Jurkat, Clone E6-1 (cell line): ENCODE results near the gene FRMD8.

Source experiments
- DNase-seq: peaks from one replicate; pipeline ENCODE4 v3.0.0-alpha.2; 2011; ENCODE audit warnings: low read depth, low spot score
- H3K4me3 ChIP-seq: 2 replicates; pipeline ENCODE4 v1.5.1; 2011; ENCODE audit warnings: mild to moderate bottlenecking, low read length, control low read depth, moderate library complexity

FRMD8 gene

DNA sequence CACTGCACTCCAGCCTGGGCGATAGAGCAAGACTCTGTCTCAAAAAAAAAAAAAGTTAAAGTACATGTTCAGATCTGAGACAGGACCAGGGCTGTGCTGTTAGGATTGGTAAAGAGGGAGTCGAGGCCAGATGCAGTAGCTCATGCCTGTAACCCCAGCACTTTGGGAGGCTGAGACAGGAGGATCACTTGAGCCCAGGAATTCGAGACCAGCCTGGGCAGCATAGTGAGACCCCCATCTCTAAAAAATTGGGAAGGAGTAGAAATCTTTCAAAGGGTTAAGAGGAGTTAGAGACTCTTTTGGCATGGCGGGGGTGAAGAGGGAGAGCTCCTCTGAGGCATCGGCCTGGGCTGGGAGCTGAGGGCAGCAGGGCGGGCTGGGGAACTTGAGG, 15.8 kb upstream of the FRMD8 start:
- DNase-seq = no peak
- no peak overlapping the region for H3K4me3 ChIP-seq

DNA sequence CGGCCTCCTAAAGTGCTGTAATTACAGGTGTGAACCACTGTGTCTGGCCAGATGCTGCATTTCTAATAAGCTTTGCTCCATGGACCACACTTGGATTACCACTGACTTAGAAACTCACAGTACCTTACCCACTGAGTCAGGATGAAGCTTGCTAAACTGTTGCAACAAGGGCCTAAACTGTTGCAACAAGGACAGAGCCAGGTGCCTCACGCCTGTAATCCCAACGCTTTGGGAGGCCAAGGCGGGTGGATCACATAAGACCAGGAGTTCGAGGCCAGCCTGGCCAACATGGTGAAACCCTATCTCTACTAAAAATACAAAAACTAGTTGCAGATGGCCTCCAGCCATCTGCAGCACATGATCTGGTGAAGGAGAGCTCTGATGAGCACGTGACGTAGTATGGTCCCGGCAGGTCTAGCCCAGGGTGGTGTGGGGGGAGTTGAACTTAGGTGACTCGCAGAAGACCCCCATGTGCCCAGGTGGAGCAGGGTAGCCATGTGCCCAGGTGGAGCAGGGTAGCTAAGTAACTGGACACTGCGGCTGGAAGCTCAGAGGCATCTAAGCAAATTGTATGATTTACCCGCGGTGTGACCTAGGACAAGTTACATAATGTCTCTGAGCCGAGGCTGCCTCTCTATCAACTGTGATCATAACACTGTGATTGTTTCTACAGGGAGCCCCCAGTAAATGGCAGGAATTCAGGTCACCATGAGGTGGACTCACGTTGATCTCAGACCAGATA, 12.4 kb upstream of the FRMD8 start:
- no peak for DNase-seq
- H3K4me3 ChIP-seq = no peak overlapping the region

DNA sequence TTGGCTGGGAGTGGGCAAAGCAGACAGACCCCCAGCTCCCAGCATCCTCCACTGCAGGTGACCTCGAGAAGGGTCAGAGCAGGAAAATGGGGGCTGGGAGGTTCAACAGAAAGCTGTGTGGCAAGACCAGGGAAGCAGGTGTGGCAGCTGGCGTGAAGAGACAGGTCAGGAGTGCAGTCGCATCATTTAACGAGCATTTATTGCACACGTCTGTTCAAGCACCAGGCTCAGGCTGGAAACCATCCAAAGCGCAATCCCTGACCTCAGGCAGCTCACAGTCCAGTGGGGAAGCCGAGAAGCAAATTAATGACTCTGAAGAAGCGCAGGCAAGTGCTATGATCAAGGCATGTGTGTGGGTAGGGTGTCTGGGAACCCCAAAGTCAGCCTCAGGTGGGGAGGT, 11.4 kb upstream of the FRMD8 start:
- H3K4me3 ChIP-seq = no peak overlapping the region
- no peak for DNase-seq

DNA sequence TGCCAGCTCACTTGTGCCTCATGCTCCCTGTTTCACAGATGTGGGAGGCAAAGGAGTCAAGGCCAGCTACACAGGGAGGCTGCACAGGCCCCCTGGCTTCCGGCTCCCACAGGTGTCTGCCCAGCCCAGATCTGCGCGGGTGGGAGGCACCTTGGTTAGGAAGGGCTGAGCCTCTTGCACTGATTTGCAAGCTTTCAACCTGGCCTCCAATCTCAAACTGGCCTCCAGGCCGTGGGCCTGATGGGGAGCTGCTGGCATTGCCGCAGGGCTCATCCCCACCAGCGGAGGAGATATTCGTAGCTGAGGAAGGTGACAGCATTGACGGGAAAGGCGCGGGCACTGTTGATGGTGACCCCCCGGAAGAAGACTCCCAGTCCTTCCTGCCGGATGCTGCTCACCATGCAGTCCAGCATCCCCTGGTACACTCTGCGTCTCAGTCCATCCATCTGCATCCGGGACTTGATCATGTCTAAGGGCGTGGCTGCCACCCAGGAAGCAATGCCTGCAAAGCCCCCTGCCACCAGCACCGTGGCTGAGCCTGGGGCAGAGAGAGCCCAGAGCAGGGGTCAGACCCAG, 10.2 kb upstream of the FRMD8 start:
- no peak for DNase-seq
- no peak overlapping the region for H3K4me3 ChIP-seq

DNA sequence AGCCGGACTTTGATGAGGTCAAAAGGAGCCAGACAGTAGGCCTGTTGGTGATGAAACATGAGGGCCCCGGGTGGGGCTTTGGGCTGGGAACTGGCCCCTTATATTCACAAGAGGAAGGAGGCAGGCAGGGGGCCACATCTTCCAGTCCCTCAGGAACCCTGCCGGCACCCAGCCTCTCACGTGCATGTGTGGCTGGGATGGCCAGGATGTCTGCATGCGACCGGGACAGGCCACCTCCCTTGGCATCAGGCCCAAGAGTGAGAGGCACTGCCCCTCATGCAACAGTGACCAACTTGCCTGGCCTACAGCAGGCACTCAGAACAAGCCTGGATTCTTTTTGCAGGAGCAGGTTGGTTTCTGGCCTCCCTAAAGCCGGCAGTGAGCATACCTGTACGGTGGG, 9.4 kb upstream of the FRMD8 start:
- no peak for DNase-seq
- no peak overlapping the region for H3K4me3 ChIP-seq

DNA sequence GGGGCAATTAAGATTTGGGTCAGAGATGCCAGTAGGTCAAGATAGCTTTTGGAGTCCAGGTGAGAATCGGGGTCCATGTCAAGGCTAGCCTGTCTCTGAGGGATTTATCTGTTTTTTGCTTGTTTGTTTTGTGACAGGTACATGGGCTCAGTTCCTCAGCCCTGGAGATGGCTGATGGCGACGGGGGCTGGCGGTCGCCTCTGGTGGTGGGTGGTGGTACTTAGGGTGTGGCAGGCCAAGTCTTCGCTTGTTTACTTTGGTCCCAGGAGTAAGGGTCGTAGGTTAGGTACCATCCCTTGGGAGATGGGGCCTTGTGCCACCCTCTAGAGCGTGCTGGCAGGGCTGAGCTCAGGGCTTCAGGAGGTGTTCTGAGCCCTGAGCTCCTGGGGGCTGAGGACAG, 8.7 kb upstream of the FRMD8 start:
- DNase-seq = no peak
- no peak overlapping the region for H3K4me3 ChIP-seq

DNA sequence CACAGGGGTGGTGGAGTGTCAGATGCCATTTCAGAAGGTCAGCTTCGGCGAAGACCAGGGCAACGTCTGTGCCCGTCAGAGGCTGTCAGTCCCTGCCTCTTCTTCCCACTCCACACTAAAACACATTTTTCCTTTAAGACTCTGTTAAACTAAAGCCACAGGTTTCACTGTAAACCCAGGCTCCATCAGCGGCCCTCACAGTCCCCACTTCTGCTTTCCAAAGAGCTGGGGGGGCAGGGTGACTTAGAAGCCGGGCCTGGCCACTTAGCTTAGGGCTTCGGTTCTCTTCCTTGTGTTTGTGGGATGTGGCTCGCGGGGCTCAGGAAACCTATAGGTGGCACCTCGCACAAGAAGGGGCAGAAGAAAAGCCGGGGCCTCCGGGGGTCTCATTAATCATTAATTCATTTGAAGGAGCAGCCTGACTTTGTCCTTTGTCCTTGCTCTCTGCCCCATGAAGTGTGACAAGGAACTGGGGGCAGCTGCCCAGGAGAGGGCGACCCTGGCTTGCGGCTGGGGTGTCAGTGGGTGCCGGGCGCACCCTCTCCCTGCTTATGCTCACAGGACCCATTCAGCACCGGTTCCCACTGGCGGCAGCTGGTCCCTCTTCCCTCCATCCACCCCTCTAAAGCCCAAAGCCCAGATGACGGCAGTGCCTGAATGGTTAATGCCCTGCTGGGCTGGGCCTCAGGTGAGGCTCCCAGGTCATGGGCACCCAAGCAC, 8.1 kb upstream of the FRMD8 start:
- DNase-seq = no peak
- no peak overlapping the region for H3K4me3 ChIP-seq

DNA sequence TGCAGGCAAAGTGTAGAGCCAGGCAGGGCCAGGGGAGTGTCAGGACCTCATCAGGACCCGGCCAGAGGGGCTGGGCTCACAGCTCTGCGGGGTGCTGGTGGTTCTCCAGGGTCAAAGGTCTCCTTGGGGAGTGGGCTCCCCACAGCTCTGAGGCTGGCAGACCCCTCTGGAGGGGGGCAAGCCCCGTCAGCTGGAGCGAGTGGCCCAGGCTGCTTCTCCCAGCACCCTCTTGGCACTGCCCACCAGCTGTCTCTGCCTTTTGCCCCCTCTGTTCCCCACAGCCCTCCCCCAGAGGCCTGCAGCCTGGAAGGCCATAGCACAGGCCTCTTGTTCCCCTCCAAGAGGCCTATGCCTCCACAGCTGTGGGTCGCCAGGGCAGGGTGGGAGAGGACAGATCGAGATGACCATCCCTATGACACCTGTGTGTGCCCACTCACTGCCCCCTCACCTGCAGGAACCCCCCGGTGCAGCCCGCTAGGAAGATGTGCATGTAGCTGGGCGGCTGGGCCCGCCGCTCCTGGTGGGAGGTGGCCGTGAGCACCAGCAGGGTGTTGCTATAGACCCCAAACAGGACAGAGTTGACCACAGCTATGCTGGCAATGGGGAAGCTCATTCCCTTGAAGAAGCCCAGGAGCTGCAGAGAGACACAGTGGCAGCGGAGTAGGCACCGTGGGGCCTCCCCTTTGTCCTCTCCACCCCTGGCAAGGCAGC, 7.4 kb upstream of the FRMD8 start:
- no peak overlapping the region for H3K4me3 ChIP-seq
- DNase-seq = no peak

DNA sequence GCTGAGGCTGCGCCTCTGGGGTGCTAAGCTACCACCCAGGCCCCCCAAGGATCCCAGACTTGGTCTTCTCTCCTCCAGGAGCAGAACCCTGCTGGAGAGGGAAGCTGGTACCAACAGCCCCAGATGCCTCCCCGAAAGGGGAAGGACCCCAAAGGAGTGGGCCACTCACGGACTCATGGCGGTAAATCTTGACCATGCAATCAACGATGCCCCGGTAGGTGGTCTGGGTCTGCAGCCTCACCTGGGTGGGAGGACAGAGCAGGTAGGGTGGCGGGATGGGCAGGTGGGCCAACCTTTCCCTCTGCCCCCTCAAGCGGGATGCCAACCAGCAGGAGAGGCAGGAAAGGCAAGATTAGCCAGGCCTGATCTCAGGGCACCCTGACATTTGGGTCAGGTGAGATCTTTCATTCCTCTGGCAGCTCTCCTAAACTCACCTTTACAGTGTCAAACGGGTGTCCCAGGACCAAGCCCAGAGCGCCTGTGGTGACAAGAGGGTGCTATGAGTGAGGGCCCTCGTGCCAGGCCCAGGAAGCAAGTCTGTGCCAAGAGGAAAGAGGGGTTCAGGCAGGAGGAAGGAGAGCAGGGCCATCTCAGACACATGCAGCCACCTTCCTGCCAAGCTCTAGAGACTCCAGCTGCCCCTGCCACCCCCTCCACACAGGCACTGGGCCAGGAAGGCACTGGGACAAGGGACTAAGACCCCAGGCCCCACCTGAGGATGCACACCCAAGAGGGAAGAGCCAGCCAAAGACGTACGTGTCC, 6.6 kb upstream of the FRMD8 start:
- H3K4me3 ChIP-seq = no peak overlapping the region

DNA sequence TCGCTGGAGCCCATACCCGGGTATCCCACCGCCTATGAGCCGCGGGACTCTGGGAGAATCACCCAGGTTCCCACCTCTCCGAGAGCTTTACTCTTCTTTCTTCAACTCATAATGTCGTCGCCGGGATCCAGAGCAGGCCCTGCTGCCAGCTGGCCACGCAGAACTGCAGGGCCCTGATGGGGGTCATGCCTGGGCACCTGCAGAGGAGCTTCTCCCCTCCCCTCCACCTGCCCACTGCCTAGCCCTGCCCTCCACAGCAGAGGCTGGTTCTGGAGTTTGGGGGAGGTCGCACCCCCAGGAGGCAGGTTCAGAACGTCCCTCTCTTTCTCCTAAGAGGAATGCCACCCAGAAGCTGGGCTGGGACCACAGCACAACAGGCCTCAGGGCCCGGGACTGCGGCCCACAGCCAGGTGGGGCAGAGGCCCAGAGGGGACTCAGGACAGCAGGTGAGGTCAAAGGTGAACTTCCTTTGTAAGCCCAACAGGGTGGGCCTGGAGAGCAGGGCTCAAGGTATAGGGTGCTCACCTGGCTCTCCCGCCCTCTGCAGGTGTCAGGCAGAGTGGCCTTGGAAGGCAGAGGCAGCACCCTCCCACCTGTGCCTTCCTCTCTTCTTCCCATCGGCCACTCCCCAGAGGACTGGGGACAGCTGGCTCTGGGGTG, 5.8 kb upstream of the FRMD8 start:
- H3K4me3 ChIP-seq = no peak overlapping the region
- DNase-seq = no peak

More for the DNA sequence above, 6.6 kb upstream of the FRMD8 start:
- no peak for DNase-seq

DNA sequence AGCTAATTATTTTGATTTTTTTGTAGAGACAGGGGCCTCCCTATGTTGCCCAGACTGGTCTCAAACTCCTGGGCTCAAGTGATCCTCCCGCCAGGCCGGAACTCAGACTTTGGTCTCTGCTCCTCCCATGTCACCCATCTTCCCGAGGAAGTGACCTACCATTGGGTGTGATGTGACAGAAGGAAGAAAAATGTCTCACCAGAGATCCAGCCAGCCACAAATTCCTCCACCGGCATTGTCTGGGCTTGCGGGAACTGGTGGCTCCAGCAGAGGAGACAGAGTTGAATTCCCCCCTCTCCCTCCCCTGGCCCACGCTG, 4.8 kb upstream of the FRMD8 start:
- H3K4me3 ChIP-seq = peak overlapping the region; percentile 80
- peak; percentile 33 for DNase-seq

DNA sequence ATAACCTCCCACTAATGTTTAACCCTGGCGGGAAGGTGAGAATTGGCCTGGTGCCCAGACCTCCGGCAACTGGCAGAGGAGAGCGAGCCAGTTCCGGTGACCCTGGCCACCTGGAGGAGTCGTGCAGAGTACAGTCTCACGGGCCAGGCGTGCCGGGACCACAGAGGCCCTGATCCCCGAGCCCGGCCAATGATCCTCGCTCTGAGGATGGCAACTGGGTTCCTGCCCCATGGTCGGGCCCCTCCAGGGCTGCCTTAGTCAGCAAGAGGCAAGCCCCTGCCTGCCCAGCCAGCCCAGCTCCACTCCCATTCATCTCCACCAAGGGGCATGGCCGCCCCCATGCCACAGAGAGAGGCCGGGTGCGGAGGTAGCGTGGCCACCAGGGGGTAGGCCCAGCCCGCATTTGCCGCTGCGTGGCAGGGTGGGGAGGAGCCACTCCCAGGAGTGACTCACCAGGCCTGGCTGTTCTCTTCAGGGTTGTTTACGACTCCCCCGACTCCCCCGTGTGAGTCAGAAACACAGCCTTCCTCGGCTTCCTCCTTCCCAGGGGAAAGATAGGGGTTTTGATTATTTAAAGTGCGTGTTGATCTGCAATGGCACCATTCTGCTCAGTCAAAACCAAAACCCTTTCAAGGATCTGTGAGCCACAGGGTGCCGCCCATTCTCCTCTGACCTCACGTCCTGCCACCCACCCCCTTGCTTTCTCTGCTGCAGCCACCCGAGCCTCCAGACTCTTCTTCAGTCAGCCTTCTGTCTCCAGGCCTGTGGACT, 4.2 kb upstream of the FRMD8 start, which contains the start of gene SLC25A45:
Gene SLC25A45 (minus strand): TSS at position 614 of the 771 bp plus-strand sequence. CDS start 695 bp downstream, outside the sequence.
- peak within 1 kb of the TSS; percentile 80 for H3K4me3 ChIP-seq
- peak; percentile 79 for DNase-seq

DNA sequence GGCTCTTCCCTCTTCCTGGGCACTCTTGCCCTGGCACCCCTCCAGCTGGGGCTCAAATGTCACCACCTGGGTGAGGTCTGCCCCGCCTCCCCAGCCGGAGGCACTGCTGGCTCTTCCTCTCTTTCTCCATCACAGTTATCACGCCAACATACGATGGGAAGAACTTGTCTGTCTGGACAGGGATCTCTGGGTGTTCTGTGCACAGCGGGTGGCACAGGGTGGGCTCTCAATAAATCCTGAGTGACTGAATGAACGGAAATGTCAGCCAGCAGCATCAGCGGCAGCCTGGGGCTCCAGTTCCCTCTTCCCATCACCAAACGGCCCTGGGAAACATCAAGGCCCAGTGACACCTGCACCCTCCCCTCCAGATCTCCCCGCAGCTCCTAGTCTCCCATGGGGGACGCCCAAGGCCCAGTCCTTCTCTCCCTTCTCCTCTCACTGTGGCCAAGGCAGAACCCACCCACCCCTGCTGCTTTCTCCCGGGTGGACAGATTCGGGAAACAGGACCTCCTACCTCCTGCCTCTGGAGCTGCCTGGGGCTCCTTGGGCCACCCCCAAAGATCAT, 3.6 kb upstream of the FRMD8 start:
- DNase-seq = no peak
- peak overlapping the region; percentile 80 for H3K4me3 ChIP-seq

DNA sequence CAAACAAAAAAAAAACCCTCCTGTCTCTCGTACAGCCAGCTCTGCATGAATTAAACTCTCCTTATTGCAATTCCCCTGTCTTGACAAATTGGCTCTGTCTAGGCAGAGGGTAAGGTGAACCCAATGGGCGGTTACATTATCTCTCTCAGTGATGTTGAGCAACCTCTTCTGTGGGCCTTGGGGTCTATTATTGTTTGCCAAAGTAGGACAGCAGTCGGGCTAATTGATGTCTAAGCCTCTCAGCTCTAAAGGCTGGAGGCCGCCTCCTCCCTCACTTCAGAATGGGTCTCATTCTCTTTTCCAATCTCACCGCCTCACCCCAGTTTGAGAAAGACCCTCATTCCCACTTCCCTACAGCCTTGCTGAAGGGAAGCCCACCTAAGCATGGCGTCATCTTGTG, 2.7 kb upstream of the FRMD8 start:
- no peak for DNase-seq
- no peak overlapping the region for H3K4me3 ChIP-seq

DNA sequence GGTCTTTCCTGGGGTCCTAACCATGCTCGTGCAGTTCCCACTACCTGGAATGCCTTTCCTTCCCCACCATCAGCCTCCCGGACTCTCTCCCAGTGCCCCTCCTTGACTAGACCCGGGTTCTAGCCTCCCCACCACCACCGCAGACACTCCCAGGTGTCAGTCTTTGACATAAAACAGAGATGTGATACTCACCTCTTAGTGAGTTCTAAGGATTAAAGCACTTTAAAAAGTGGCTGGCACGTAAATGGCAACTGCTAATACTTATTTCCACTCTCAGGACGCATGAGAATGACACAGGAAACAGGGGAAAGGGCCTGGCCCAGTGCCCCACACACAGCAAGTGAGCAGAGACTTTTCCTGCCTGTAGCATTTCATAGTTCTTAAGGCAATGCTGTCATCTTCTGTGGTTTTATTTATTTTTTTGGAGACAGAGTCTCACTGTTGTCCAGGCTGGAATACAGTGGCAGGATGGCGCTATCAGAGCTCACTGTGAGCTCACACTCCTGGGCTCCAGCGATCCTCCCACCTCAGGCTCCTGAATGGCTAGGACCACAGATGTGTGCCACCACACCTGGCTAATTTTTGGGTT, 2.0 kb upstream of the FRMD8 start:
- no peak for DNase-seq
- H3K4me3 ChIP-seq = no peak overlapping the region

DNA sequence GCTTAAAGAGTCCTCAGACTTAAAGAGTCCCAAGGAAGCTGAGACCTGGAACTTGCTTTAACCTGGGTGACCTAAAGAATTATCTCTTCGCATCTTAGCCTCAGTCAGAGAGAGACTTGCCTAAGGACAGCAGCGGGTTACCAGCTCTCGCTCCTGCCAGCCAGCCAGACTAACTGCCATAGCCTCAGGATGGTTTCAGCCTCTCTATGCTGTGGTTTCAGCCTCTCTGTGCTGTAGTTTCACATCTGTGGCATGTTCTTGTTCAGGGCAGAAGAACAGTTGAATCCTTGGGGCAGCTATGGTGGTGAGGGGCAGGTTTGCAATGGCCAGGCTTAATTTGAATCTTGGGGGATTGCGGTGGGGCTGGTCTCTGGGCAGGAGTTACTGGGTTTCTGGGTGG, 2.3 kb downstream of the FRMD8 start:
- no peak overlapping the region for H3K4me3 ChIP-seq
- no peak for DNase-seq

DNA sequence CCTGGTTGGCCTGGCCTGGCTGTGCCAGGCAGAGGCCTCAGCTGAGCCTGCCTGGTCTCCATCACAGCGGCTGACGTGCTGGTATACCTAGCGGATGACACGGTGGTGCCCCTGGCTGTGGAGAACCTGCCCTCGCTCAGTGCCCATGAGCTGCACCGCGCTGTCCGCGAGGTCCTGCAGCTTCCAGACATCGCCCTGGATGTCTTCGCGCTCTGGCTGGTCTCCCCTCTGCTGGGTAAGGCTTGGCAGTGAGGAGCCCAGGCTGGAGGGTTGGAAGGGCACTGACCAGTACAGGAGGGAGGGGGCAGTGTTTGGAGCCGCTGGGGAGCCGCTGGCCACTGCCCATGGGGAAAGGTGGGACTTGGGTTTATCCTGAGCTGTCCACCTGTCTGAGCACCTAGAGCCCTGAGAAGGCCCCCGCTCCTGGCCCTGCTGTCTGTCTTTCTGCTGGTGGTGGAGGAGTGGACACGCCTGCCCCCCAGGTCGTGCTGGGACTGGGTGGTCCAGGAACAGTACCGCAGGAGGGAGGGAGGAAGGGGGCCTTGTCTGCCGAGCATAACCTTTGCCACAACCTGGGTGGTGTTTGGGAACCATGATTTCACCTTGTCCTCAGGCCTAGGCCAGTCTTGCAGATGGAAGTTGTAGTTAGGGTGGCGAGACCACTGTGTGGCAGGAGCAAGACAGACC, 3.0 kb downstream of the FRMD8 start:
- DNase-seq = no peak
- H3K4me3 ChIP-seq = no peak overlapping the region
